Measurements from ENCODE around the gene MRGPRX2. TPM values are rescaled to one million over a fixed set of nuclear protein-coding genes. Genes with fewer than 3 reads are reported as not detected.

The MRGPRX2 gene
- total RNA-seq, 1 donor from 2014 or later = not detected

GRCh38 chr11:19059833-19060232, 684 bp downstream of the MRGPRX2 start:
- H3K9me3 Mint-ChIP-seq (ENCODE audit: unreplicated experiment) = peaks cover 1% of the 10 kb centered on the region
- Histone ChIP-seq H3K79me2 (ENCODE audit: insufficient read depth, low read length) (no peaks in the 10 kb centered on the region), H3K9me3 (ENCODE audit: insufficient read depth, low read depth, low read length) (no peaks in the 10 kb centered on the region), H3K4me3 (ENCODE audit: insufficient read depth, low read depth, low read length) (no peak overlapping the region), H3K4me2 (ENCODE audit: low read length) (no peak overlapping the region), H2AFZ (ENCODE audit: low read depth, low read length) (no peak overlapping the region), H3K27ac (ENCODE audit: low read depth, low read length) (no peak overlapping the region), H3K27me3 (ENCODE audit: insufficient read depth, low read length) (peaks cover 4% of the 10 kb centered on the region), H4K20me1 (ENCODE audit: insufficient read depth, low read length) (no peaks in the 10 kb centered on the region), H3K4me1 (ENCODE audit: insufficient read depth, low read length) (no peaks in the 10 kb centered on the region), H3K36me3 (ENCODE audit: insufficient read depth, low read length) (no peaks in the 10 kb centered on the region), H3K9ac (ENCODE audit: low read length) (no peak overlapping the region)
- peaks cover 2% of the 10 kb centered on the region for H3K4me1 Mint-ChIP-seq (ENCODE audit: low read depth, unreplicated experiment)
- H3K27me3 Mint-ChIP-seq (ENCODE audit: low read depth, unreplicated experiment) = peaks cover 10% of the 10 kb centered on the region
- H3K36me3 Mint-ChIP-seq (ENCODE audit: low read depth, unreplicated experiment) = no peaks in the 10 kb centered on the region
- no peak overlapping the region for H3K4me3 Mint-ChIP-seq (ENCODE audit: unreplicated experiment)
- TF ChIP-seq EZH2 (IDR thresholded peaks at IDR 0.05; ENCODE audit: insufficient read depth, low read length) (no peak), CTCF (IDR thresholded peaks at IDR 0.05; ENCODE audit: insufficient read depth, low read depth, low read length) (no peak)
- DNase-seq (ENCODE audit: low read depth) (no peak), FAIRE-seq (no peak)
- H3K27ac Mint-ChIP-seq (ENCODE audit: unreplicated experiment) = no peak overlapping the region

- no peak overlapping the region for H3K4me3 ChIP-seq (ENCODE audit: insufficient read depth, low read depth, low read length)
- no peaks in the 10 kb centered on the region for H4K20me1 ChIP-seq (ENCODE audit: insufficient read depth, low read length)
- H3K9me3 ChIP-seq (ENCODE audit: insufficient read depth, low read depth, low read length) = no peaks in the 10 kb centered on the region
- H3K9ac ChIP-seq (ENCODE audit: low read length) = no peak overlapping the region
- Mint-ChIP-seq H3K4me3 (ENCODE audit: unreplicated experiment) (no peak overlapping the region), H3K9me3 (ENCODE audit: unreplicated experiment) (peaks cover 4% of the 10 kb centered on the region), H3K27me3 (ENCODE audit: low read depth, unreplicated experiment) (peaks cover 7% of the 10 kb centered on the region), H3K27ac (ENCODE audit: unreplicated experiment) (no peak overlapping the region), H3K36me3 (ENCODE audit: low read depth, unreplicated experiment) (no peaks in the 10 kb centered on the region), H3K4me1 (ENCODE audit: low read depth, unreplicated experiment) (peaks cover 2% of the 10 kb centered on the region)
- peaks cover 4% of the 10 kb centered on the region for H3K27me3 ChIP-seq (ENCODE audit: insufficient read depth, low read length)
- no peaks in the 10 kb centered on the region for H3K4me1 ChIP-seq (ENCODE audit: insufficient read depth, low read length)
- H3K27ac ChIP-seq (ENCODE audit: low read depth, low read length) = no peak overlapping the region
- no peak for TF ChIP-seq CTCF (IDR thresholded peaks at IDR 0.05; ENCODE audit: insufficient read depth, low read depth, low read length)
- TF ChIP-seq EZH2 (IDR thresholded peaks at IDR 0.05; ENCODE audit: insufficient read depth, low read length) = no peak
- no peak for FAIRE-seq
- no peak overlapping the region for H2AFZ ChIP-seq (ENCODE audit: low read depth, low read length)
- no peak for DNase-seq (ENCODE audit: low read depth)
- no peak overlapping the region for H3K4me2 ChIP-seq (ENCODE audit: low read length)
- no peaks in the 10 kb centered on the region for H3K79me2 ChIP-seq (ENCODE audit: insufficient read depth, low read length)
- no peaks in the 10 kb centered on the region for H3K36me3 ChIP-seq (ENCODE audit: insufficient read depth, low read length)
These were observed 4.6 kb downstream of the MRGPRX2 start for GRCh38 chr11:19055905-19056304.

- peaks cover 4% of the 10 kb centered on the region for H3K9me3 Mint-ChIP-seq (ENCODE audit: unreplicated experiment)
- Histone ChIP-seq H3K4me1 (ENCODE audit: insufficient read depth, low read length) (no peaks in the 10 kb centered on the region), H2AFZ (ENCODE audit: low read depth, low read length) (no peak overlapping the region), H4K20me1 (ENCODE audit: insufficient read depth, low read length) (no peaks in the 10 kb centered on the region), H3K79me2 (ENCODE audit: insufficient read depth, low read length) (no peaks in the 10 kb centered on the region), H3K27ac (ENCODE audit: low read depth, low read length) (no peak overlapping the region), H3K9ac (ENCODE audit: low read length) (no peak overlapping the region), H3K4me2 (ENCODE audit: low read length) (no peak overlapping the region), H3K27me3 (ENCODE audit: insufficient read depth, low read length) (peaks cover 4% of the 10 kb centered on the region), H3K9me3 (ENCODE audit: insufficient read depth, low read depth, low read length) (no peaks in the 10 kb centered on the region), H3K36me3 (ENCODE audit: insufficient read depth, low read length) (no peaks in the 10 kb centered on the region), H3K4me3 (ENCODE audit: insufficient read depth, low read depth, low read length) (no peak overlapping the region)
- H3K27me3 Mint-ChIP-seq (ENCODE audit: low read depth, unreplicated experiment) = peaks cover 7% of the 10 kb centered on the region
- no peak overlapping the region for H3K27ac Mint-ChIP-seq (ENCODE audit: unreplicated experiment)
- TF ChIP-seq CTCF (IDR thresholded peaks at IDR 0.05; ENCODE audit: insufficient read depth, low read depth, low read length) (no peak), EZH2 (IDR thresholded peaks at IDR 0.05; ENCODE audit: insufficient read depth, low read length) (no peak)
- FAIRE-seq (no peak), DNase-seq (ENCODE audit: low read depth) (peak; percentile 12)
- H3K4me3 Mint-ChIP-seq (ENCODE audit: unreplicated experiment) = no peak overlapping the region
- no peaks in the 10 kb centered on the region for H3K4me1 Mint-ChIP-seq (ENCODE audit: low read depth, unreplicated experiment)
- H3K36me3 Mint-ChIP-seq (ENCODE audit: low read depth, unreplicated experiment) = no peaks in the 10 kb centered on the region
These were observed 5.5 kb downstream of the MRGPRX2 start for GRCh38 chr11:19055016-19055415.

Measured in astrocyte (in vitro differentiated cells and primary cell).